Right lobe of liver (tissue), 6 donors: ENCODE data around the gene KHDRBS2. TPM values are rescaled to one million over a fixed set of nuclear protein-coding genes. Genes with fewer than 3 reads are reported as not detected.
A peak's percentile ranks its signal among the peaks of the same experiment; 100 is the strongest.

ENCODE experiments used
- ATAC-seq, 4 donors: fragments of 200-7000 bp; cut with Tn5 transposase; one replicate each; pipeline ENCODE4 v1.9.1; 2020; ENCODE audit warnings: mild to moderate bottlenecking in 4 of 4, moderate library complexity in 4 of 4
- DNase-seq, 3 donors: peaks; one replicate each; pipeline ENCODE4 v3.0.0-alpha.2; 2020
- H3K27ac ChIP-seq, 3 donors: fragments of 200-600 bp; one replicate each; pipeline ENCODE4 v1.8.0; 2022
- H3K27me3 ChIP-seq, 2 donors: fragments of 200-600 bp; one replicate each; pipeline ENCODE4 v1.8.0; 2022
- H3K36me3 ChIP-seq, 4 donors: fragments of 200-600 bp; sonication (generic) in 1 of 4; one replicate each; pipeline versions ENCODE4 v1.5.1 to v1.8.0; 2017 to 2022; ENCODE audit warnings: control low read depth in 1 of 4
- H3K4me1 ChIP-seq, 4 donors: fragments of 200-600 bp; sonication (generic) in 1 of 4; one replicate each; pipeline versions ENCODE4 v1.5.1 to v1.8.0; 2017 to 2022; ENCODE audit warnings: control low read depth in 1 of 4
- H3K4me3 ChIP-seq, 3 donors: fragments of 200-600 bp; one replicate each; pipeline ENCODE4 v1.8.0; 2022
- H3K9me3 ChIP-seq, 4 donors: fragments of 200-600 bp; sonication (generic) in 1 of 4; one replicate each; pipeline versions ENCODE4 v1.5.1 to v1.8.0; 2017 to 2022; ENCODE audit warnings: control low read depth in 1 of 4
- POLR2A ChIP-seq: fragments of 450-650 bp; IDR thresholded peaks from one replicate; pipeline ENCODE4 v1.6.1; 2017; ENCODE audit warnings: antibody characterized with exemption, mild to moderate bottlenecking
- WGBS: methylation state at CpG from one replicate; pipeline ENCODE4 v1.1.6; 2018; ENCODE audit warnings: low coverage, low lambda C conversion rate; ENCODE audit not compliant: insufficient coverage; ENCODE audit errors: missing lambda C conversion rate; 5-methylcytosine and 5-hydroxymethylcytosine counted together
- intact Hi-C, 2 donors: fragments of 100-400 bp; cut with DNase I; formaldehyde crosslinking; loops; one replicate each; pipeline versions ENCODE4 v1.11.2 to v1.14.1; 2022
- total RNA-seq, 6 experiments: library from RNA; depleted of rRNA in 2 of 6; stranded (reverse); fragments of >200 nt in 2 of 6; fragmentation: NEBNext Ultra II Directional in 3 of 6; extraction: Animal tissue kit (Norgen Biotek cat#: 25700) in 3 of 6; gene quantifications; one replicate each; pipeline versions ENCODE4 v1.1.0 to v1.2.4, GENCODE V29; 2016 to 2023
- TF ChIP-seq, protein P1 (sequence below), 4 donors: fragments of 200-600 bp in 3 of 4; fragments of 450-650 bp in 1 of 4; IDR thresholded peaks; one replicate each; pipeline versions ENCODE4 v1.5.1 to v1.8.0; 2016 to 2022; ENCODE audit warnings: antibody characterized with exemption in 4 of 4, mild to moderate bottlenecking in 2 of 4
- donor health status: DM: no; HTN: yes; CAD: no.
- donor health status: DM: no; HTN: no; CAD: no.
- donor health status: DM: no; HTN: no; CAD: no.
- donor health status: DM: no; HTN: yes; CAD: no.
- donor health status: DM: no; HTN: yes; CAD: no.

KHDRBS2 gene
- total RNA-seq, 6 experiments from 2014 or later, result 0.43 TPM; not detected in 5

GRCh38 chr6:62284725-62285124 is 1.3 kb downstream of the KHDRBS2 start:
- 42% methylated on average over 2 of the region's 2 CpGs for WGBS
- intact Hi-C loops, result no loop called here
- TF ChIP-seq, protein P1, sequence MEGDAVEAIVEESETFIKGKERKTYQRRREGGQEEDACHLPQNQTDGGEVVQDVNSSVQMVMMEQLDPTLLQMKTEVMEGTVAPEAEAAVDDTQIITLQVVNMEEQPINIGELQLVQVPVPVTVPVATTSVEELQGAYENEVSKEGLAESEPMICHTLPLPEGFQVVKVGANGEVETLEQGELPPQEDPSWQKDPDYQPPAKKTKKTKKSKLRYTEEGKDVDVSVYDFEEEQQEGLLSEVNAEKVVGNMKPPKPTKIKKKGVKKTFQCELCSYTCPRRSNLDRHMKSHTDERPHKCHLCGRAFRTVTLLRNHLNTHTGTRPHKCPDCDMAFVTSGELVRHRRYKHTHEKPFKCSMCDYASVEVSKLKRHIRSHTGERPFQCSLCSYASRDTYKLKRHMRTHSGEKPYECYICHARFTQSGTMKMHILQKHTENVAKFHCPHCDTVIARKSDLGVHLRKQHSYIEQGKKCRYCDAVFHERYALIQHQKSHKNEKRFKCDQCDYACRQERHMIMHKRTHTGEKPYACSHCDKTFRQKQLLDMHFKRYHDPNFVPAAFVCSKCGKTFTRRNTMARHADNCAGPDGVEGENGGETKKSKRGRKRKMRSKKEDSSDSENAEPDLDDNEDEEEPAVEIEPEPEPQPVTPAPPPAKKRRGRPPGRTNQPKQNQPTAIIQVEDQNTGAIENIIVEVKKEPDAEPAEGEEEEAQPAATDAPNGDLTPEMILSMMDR (IDR thresholded peaks at IDR 0.05), result no peak
- TF ChIP-seq POLR2A, result no peak
- Histone ChIP-seq H3K9me3 (no peaks in the 10 kb centered on the region), H3K36me3 (no peaks in the 10 kb centered on the region), H3K4me3 (no peak overlapping the region), H3K4me1 (no peaks in the 10 kb centered on the region), H3K27me3 (no peaks in the 10 kb centered on the region), H3K27ac (no peak overlapping the region)
- DNase-seq (no peak), ATAC-seq (no peak)

DNA sequence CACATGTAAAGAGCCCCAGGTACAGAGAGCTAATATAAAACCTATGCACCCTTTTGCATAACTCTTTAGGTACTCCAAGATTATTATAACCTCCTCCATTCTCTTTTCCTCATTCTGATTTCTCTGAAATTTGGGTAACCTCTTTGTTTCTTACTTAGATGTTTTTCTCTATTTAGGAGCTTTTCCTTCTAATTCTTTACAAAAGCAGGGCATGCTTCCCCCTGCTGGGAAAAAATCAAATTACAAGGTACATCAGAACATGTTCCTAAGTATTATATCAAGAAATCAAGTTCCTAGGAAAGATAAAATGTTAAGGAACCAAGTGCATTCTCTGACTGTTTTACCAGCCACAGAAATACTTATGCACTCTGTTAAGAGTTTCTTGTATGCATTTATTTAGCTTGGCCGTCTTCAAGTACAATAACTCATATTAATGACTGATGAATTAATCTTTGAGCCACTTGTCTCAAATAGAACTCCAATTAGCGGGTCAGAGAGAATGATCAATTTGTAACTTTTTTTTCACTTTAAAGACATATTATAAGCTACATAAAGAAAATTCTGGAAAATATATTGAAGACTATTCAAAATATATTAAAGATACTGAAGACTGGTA is 2.1 kb downstream of the KHDRBS2 start:
- H3K27me3 ChIP-seq, result no peaks in the 10 kb centered on the region
- H3K27ac ChIP-seq, result no peak overlapping the region
- DNase-seq, result no peak
- no peaks in the 10 kb centered on the region for H3K36me3 ChIP-seq
- H3K9me3 ChIP-seq, result no peaks in the 10 kb centered on the region
- intact Hi-C loops, result no loop called here
- WGBS, result 38% methylated on average over 2 of the region's 2 CpGs
- ATAC-seq, result peak; percentile 31 to 44 (median 34)
- H3K4me1 ChIP-seq, result no peaks in the 10 kb centered on the region
- TF ChIP-seq, protein P1 (IDR thresholded peaks at IDR 0.05), result peak; percentile 52 to 66 (median 56)
- TF ChIP-seq POLR2A, result no peak
- no peak overlapping the region for H3K4me3 ChIP-seq

DNA sequence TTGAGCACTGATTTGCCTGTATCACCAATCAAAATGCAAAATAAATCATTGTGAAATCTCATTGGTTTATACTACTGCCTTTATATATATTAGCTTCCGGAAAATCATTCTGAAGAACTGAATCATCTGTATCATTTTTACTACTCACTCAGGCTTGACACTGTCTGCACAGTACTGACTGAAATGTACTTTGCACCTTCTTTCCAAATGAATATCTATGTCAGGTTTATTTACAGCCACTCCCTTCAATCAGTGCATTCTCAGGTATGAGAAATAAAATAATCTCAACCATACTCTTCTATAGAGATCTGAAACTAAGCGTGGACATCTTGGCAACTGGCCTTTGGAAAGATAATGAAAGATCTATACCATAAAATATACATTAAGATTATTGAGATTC is 2.7 kb downstream of the KHDRBS2 start:
- no peak for TF ChIP-seq POLR2A
- TF ChIP-seq, protein P1 (IDR thresholded peaks at IDR 0.05), result no peak
- Histone ChIP-seq H3K27me3 (no peaks in the 10 kb centered on the region), H3K36me3 (no peaks in the 10 kb centered on the region), H3K4me3 (no peak overlapping the region), H3K27ac (no peak overlapping the region), H3K4me1 (no peaks in the 10 kb centered on the region), H3K9me3 (no peaks in the 10 kb centered on the region)
- ATAC-seq, result no peak
- no peak for DNase-seq
- intact Hi-C loops, result no loop called here
- 45% methylated on average over 2 of the region's 2 CpGs for WGBS

DNA sequence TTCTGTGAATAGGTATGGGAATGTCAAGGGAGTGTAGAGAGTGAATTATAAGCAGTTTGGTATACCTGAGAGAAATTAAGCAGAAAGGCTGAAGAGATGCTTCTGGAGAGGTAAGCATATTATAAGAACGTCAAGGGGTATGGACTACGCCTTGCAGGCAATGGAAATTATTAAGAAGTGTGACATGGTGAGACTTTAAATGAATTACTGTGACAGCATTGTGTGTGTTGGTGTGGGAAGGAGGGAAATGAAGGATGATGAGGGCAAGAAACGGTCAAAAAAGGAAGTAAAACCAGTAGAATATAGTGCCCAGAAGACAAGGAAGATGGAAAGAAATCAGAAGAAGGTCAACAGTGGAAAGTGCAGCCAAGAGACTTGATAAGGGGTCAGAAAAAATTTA is 5.9 kb downstream of the KHDRBS2 start:
- H3K9me3 ChIP-seq, result no peaks in the 10 kb centered on the region
- intact Hi-C loops, result no loop called here
- H3K4me3 ChIP-seq, result no peak overlapping the region
- DNase-seq (no peak), ATAC-seq (no peak)
- no peaks in the 10 kb centered on the region for H3K27me3 ChIP-seq
- no peak overlapping the region for H3K27ac ChIP-seq
- no peaks in the 10 kb centered on the region for H3K4me1 ChIP-seq
- TF ChIP-seq POLR2A, result no peak
- TF ChIP-seq, protein P1 (IDR thresholded peaks at IDR 0.05), result no peak
- H3K36me3 ChIP-seq, result no peaks in the 10 kb centered on the region
- WGBS, result 64% methylated on average over 3 of the region's 3 CpGs

GRCh38 chr6:62272114-62272513 is 13.9 kb downstream of the KHDRBS2 start:
- no peak for TF ChIP-seq POLR2A
- TF ChIP-seq, protein P1 (IDR thresholded peaks at IDR 0.05), result no peak
- no peaks in the 10 kb centered on the region for H3K27me3 ChIP-seq
- WGBS, result 40% methylated on average over 1 of the region's 1 CpG
- H3K36me3 ChIP-seq, result no peaks in the 10 kb centered on the region
- no peak overlapping the region for H3K4me3 ChIP-seq
- intact Hi-C loops, result no loop called here
- H3K4me1 ChIP-seq, result no peaks in the 10 kb centered on the region
- no peak for DNase-seq
- no peak overlapping the region for H3K27ac ChIP-seq
- ATAC-seq, result no peak
- H3K9me3 ChIP-seq, result no peaks in the 10 kb centered on the region
